Measurements from ENCODE around the gene KIF6. TPM values are rescaled to one million over a fixed set of nuclear protein-coding genes. Genes with fewer than 3 reads are reported as not detected.

The KIF6 gene
- total and polyA plus RNA-seq, 4 donors, result 1.1 to 7.8 (median 4.5) TPM

- TF ChIP-seq CTCF (IDR thresholded peaks at IDR 0.05; ENCODE audit: control extremely low read depth, extremely low read depth), result no peak
- no peak overlapping the region for H3K27ac ChIP-seq (ENCODE audit: low read depth in 1 of 2, low read length in 1 of 2)
- no peak overlapping the region for H3K4me3 ChIP-seq
- peaks cover 0 to 7% (median 0%) of the 10 kb centered on the region in 5 donors for H3K4me1 ChIP-seq (ENCODE audit: control insufficient read depth in 5 of 5, insufficient read depth in 5 of 5, low read length in 5 of 5)
- no peaks in the 10 kb centered on the region for H3K36me3 ChIP-seq (ENCODE audit: control insufficient read depth in 4 of 4, insufficient read depth in 4 of 4, low read length in 4 of 4)
- ATAC-seq (ENCODE audit: insufficient read depth, low FRiP score) (no peak), DNase-seq (peak in 2 of 3 donors; percentile 38 to 52)
- WGBS, 2 donors, result 69 to 91% methylated on average over 1 of the region's 1 CpG
- no peaks in the 10 kb centered on the region for H3K9me3 ChIP-seq (ENCODE audit: control insufficient read depth in 4 of 4, insufficient read depth in 3 of 4, low read length in 3 of 4)
- H3K27me3 ChIP-seq (ENCODE audit: control insufficient read depth in 3 of 3, insufficient read depth in 3 of 3, low read length in 2 of 3), result no peaks in the 10 kb centered on the region
- H3K9ac ChIP-seq (ENCODE audit: insufficient read depth in 1 of 2, low read length in 2 of 2), result no peak overlapping the region
Observed at GRCh38 chr6:39755231-39755630, 30.0 kb upstream of the KIF6 start.

- Histone ChIP-seq H3K27ac (ENCODE audit: low read depth in 1 of 2, low read length in 1 of 2) (no peak overlapping the region), H3K9me3 (ENCODE audit: control insufficient read depth in 4 of 4, insufficient read depth in 3 of 4, low read length in 3 of 4) (no peaks in the 10 kb centered on the region), H3K4me1 (ENCODE audit: control insufficient read depth in 5 of 5, insufficient read depth in 5 of 5, low read length in 5 of 5) (peaks cover 0 to 7% (median 0%) of the 10 kb centered on the region in 5 donors), H3K36me3 (ENCODE audit: control insufficient read depth in 4 of 4, insufficient read depth in 4 of 4, low read length in 4 of 4) (no peaks in the 10 kb centered on the region), H3K27me3 (ENCODE audit: control insufficient read depth in 3 of 3, insufficient read depth in 3 of 3, low read length in 2 of 3) (no peaks in the 10 kb centered on the region), H3K9ac (ENCODE audit: insufficient read depth in 1 of 2, low read length in 2 of 2) (no peak overlapping the region), H3K4me3 (no peak overlapping the region)
- peak; percentile 71 to 82 (median 80) for DNase-seq
- ATAC-seq (ENCODE audit: insufficient read depth, low FRiP score), result no peak
- 73 to 75% methylated on average over 5 of the region's 5 CpGs for WGBS, 2 donors
- no peak for TF ChIP-seq CTCF (IDR thresholded peaks at IDR 0.05; ENCODE audit: control extremely low read depth, extremely low read depth)
Observed at GRCh38 chr6:39754514-39755115, 29.4 kb upstream of the KIF6 start.

DNA sequence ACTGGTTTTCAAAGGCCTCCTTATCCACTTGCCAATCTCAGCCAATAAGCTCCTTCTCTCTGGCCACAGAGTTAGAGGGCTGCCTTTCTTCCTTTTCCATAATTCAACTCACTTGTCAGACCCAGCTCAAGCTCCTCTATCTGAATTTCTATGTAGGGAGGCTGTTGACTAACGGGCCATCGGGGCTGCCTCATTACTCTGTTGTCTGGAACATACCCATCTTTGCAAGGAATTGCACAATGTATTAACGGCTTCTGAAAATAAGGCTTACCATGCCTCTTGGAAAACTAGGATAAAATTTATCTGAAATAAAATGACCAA lies 28.5 kb upstream of the KIF6 start:
- TF ChIP-seq CTCF (IDR thresholded peaks at IDR 0.05; ENCODE audit: control extremely low read depth, extremely low read depth), result no peak
- no peaks in the 10 kb centered on the region for H3K27me3 ChIP-seq (ENCODE audit: control insufficient read depth in 3 of 3, insufficient read depth in 3 of 3, low read length in 2 of 3)
- H3K36me3 ChIP-seq (ENCODE audit: control insufficient read depth in 4 of 4, insufficient read depth in 4 of 4, low read length in 4 of 4), result no peaks in the 10 kb centered on the region
- no peak for ATAC-seq (ENCODE audit: insufficient read depth, low FRiP score)
- H3K9ac ChIP-seq (ENCODE audit: insufficient read depth in 1 of 2, low read length in 2 of 2), result no peak overlapping the region
- H3K4me1 ChIP-seq (ENCODE audit: control insufficient read depth in 5 of 5, insufficient read depth in 5 of 5, low read length in 5 of 5), result peaks cover 0 to 7% (median 0%) of the 10 kb centered on the region in 5 donors
- peak in 2 of 3 donors; percentile 20 to 66 for DNase-seq
- no peak overlapping the region for H3K27ac ChIP-seq (ENCODE audit: low read depth in 1 of 2, low read length in 1 of 2)
- H3K9me3 ChIP-seq (ENCODE audit: control insufficient read depth in 4 of 4, insufficient read depth in 3 of 4, low read length in 3 of 4), result no peaks in the 10 kb centered on the region
- WGBS, 2 donors, result 55 to 66% methylated on average over 3 of the region's 3 CpGs
- H3K4me3 ChIP-seq, result no peak overlapping the region

All from lung (tissue), 12 donors.